Endothelial cell of umbilical vein (primary cell): ENCODE measurements around the gene ULK4.

Source experiments
- EZH2 ChIP-seq: IDR thresholded peaks from 2 replicates; pipeline ENCODE4 v1.6.1; 2012; ENCODE audit warnings: borderline replicate concordance, low read depth, mild to moderate bottlenecking, moderate library complexity, low read length, inconsistent platforms; ENCODE audit not compliant: severe bottlenecking
- GATA2 ChIP-seq: IDR thresholded peaks from 2 replicates; pipeline ENCODE4 v1.7.0; 2011; ENCODE audit warnings: low read depth, mild to moderate bottlenecking, moderate library complexity, mixed read lengths, low read length; ENCODE audit not compliant: insufficient read length, insufficient read depth
- POLR2A ChIP-seq: IDR thresholded peaks from 2 replicates; pipeline ENCODE4 v1.6.1; 2012; ENCODE audit warnings: low read depth, mild to moderate bottlenecking, control low read depth, low read length
- POLR2AphosphoS5 ChIP-seq: IDR thresholded peaks from 2 replicates; pipeline ENCODE4 v1.6.1; 2012; ENCODE audit warnings: low read depth, mild to moderate bottlenecking, control low read depth, low read length, moderate library complexity; ENCODE audit not compliant: insufficient read depth
- TF ChIP-seq, protein P1 (sequence below), 2 donors: IDR thresholded peaks; 1 replicate in 1 of 2; 2 replicates in 1 of 2; pipeline ENCODE4 v1.5.1; 2011; ENCODE audit warnings: low read length in 2 of 2, mild to moderate bottlenecking in 2 of 2, moderate library complexity in 2 of 2, control low read depth in 1 of 2, inconsistent platforms in 1 of 2, low read depth in 1 of 2; ENCODE audit not compliant: insufficient read depth in 1 of 2; ENCODE audit errors: extremely low read depth in 1 of 2
- TF ChIP-seq, protein P2 (sequence below): IDR thresholded peaks from 2 replicates; pipeline ENCODE4 v1.6.1; 2011; ENCODE audit not compliant: insufficient read depth, insufficient read length

DNA sequence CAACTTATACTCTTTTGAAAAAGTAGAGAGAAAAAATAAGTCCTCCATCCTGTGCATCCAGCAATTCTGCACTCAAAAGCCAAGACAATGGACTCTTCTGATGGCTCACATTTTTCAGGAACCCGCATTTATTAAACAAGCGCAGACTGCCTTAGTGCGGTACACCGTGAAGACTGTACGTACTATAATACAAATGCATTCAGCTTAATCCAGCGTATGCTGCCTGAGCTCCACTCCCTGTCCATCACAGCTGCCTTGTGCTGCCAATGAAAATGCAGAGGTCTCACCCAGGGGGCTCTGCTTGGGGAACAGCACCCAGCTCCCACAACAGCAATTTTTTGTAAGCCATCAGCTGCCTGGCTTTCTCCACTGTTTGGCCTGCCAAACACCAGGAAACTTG lies 350.9 kb downstream of the ULK4 start:
- TF ChIP-seq POLR2A, result no peak
- TF ChIP-seq, protein P1, sequence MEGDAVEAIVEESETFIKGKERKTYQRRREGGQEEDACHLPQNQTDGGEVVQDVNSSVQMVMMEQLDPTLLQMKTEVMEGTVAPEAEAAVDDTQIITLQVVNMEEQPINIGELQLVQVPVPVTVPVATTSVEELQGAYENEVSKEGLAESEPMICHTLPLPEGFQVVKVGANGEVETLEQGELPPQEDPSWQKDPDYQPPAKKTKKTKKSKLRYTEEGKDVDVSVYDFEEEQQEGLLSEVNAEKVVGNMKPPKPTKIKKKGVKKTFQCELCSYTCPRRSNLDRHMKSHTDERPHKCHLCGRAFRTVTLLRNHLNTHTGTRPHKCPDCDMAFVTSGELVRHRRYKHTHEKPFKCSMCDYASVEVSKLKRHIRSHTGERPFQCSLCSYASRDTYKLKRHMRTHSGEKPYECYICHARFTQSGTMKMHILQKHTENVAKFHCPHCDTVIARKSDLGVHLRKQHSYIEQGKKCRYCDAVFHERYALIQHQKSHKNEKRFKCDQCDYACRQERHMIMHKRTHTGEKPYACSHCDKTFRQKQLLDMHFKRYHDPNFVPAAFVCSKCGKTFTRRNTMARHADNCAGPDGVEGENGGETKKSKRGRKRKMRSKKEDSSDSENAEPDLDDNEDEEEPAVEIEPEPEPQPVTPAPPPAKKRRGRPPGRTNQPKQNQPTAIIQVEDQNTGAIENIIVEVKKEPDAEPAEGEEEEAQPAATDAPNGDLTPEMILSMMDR (IDR thresholded peaks at IDR 0.05; ENCODE audit: extremely low read depth in 1 of 2, insufficient read depth in 1 of 2, low read depth in 1 of 2, low read length in 2 of 2), result no peak
- TF ChIP-seq GATA2, result no peak
- no peak for TF ChIP-seq EZH2
- TF ChIP-seq, protein P2, sequence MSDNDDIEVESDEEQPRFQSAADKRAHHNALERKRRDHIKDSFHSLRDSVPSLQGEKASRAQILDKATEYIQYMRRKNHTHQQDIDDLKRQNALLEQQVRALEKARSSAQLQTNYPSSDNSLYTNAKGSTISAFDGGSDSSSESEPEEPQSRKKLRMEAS, result no peak
- no peak for TF ChIP-seq POLR2AphosphoS5
